Uterus (tissue), 4 donors: Measurements from ENCODE around the gene TPRG1L. TPM values are rescaled to one million over a fixed set of nuclear protein-coding genes. Genes with fewer than 3 reads are reported as not detected.

Experiments
- DNase-seq, 2 donors: peaks; one replicate each; pipeline ENCODE4 v3.0.0-alpha.2; 2019 to 2020
- H3K27ac ChIP-seq, 2 donors: fragments of 200-600 bp; sonication (generic); 1 replicate in 1 of 2; 2 replicates in 1 of 2; pipeline ENCODE4 v1.5.1; 2016 to 2018
- H3K27me3 ChIP-seq, 2 donors: fragments of 200-600 bp; sonication (generic); one replicate each; pipeline ENCODE4 v1.5.1; 2018 to 2019; ENCODE audit warnings: control low read depth in 1 of 2
- H3K36me3 ChIP-seq, 2 donors: fragments of 200-600 bp; sonication (generic); one replicate each; pipeline ENCODE4 v1.5.1; 2019; ENCODE audit warnings: control low read depth in 1 of 2
- H3K4me1 ChIP-seq, 2 donors: fragments of 200-600 bp; sonication (generic); one replicate each; pipeline ENCODE4 v1.5.1; 2018 to 2019; ENCODE audit warnings: control low read depth in 1 of 2
- H3K4me3 ChIP-seq, 2 donors: fragments of 200-600 bp; sonication (generic); 1 replicate in 1 of 2; 2 replicates in 1 of 2; pipeline ENCODE4 v1.5.1; 2018 to 2019; ENCODE audit warnings: mild to moderate bottlenecking in 1 of 2
- H3K9me3 ChIP-seq, 2 donors: fragments of 200-600 bp; sonication (generic); one replicate each; pipeline ENCODE4 v1.5.1; 2019; ENCODE audit warnings: control low read depth in 1 of 2
- POLR2A ChIP-seq, 2 donors: fragments of 450-650 bp; IDR thresholded peaks; one replicate each; pipeline ENCODE4 v1.6.1; 2016; ENCODE audit warnings: antibody characterized with exemption in 2 of 2, mild to moderate bottlenecking in 1 of 2, moderate library complexity in 1 of 2
- intact Hi-C: fragments of 100-400 bp; cut with DNase I; formaldehyde crosslinking; loops from one replicate; pipeline ENCODE4 v1.15.1; 2023; ENCODE audit warnings: low total_unique reads
- total RNA-seq, 4 donors: library from RNA; depleted of rRNA in 3 of 4; stranded (reverse); fragments of >200 nt in 3 of 4; gene quantifications; one replicate each; pipeline versions ENCODE4 v1.1.0 to v1.2.4, GENCODE V29; 2014 to 2023
- TF ChIP-seq, protein P1 (sequence below), 4 experiments: fragments of 200-600 bp in 2 of 4; fragments of 450-650 bp in 2 of 4; sonication (generic) in 2 of 4; IDR thresholded peaks; one replicate each; pipeline ENCODE4 v1.5.1; 2016 to 2019; ENCODE audit warnings: antibody characterized with exemption in 4 of 4, mild to moderate bottlenecking in 2 of 4, moderate library complexity in 1 of 4
- donor health status: DM: yes; HTN: yes; CAD: no.

Gene TPRG1L
- total RNA-seq, 4 donors from 2014 or later: 18.7 to 43.4 (median 29.6) TPM

DNA sequence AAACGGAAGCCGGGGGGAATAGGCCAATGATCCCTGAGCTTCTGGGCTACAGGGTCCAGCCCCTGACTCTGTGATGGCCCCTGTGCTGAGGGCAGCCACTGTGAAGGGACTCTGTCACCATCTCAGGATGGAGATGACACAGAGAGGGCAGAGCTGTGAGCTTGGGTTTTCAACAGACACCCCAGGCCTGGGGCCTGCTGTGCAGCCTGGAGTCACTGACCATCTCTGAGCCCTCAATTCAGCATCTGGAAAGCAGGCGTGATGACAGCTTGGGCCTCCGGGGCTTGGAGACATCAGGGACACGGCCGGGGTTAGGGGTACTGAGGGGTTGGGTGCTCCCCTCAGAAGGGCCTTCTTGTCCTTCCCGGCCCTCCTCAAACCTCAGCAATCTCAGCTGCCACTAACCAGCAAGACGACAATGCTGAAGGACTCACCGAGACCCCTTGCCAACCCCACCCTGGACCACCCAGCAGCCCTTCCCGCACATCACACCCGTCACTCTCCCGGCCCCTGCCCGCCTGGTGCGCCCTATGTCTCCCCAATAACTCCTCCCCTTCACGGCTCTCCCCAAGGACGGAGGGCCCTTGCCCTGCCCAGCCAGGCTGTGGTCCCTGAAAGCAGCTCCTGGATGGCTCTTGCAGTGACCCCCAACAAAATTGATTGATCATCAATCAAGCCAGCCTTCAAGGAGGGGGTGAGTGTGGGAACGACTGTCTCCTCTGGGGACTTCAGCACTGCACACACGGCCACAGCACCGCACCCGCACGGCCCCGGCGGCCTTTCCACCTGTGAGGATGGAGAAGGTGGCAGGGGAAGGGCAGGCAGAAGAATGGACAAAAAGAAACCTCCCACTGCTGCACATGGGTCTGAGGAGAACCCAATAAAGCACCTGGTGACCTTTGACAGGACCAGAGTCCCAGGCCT is 17.8 kb upstream of the TPRG1L start:
- intact Hi-C loops: no loop called here
- H3K4me3 ChIP-seq: no peak overlapping the region
- TF ChIP-seq, protein P1, sequence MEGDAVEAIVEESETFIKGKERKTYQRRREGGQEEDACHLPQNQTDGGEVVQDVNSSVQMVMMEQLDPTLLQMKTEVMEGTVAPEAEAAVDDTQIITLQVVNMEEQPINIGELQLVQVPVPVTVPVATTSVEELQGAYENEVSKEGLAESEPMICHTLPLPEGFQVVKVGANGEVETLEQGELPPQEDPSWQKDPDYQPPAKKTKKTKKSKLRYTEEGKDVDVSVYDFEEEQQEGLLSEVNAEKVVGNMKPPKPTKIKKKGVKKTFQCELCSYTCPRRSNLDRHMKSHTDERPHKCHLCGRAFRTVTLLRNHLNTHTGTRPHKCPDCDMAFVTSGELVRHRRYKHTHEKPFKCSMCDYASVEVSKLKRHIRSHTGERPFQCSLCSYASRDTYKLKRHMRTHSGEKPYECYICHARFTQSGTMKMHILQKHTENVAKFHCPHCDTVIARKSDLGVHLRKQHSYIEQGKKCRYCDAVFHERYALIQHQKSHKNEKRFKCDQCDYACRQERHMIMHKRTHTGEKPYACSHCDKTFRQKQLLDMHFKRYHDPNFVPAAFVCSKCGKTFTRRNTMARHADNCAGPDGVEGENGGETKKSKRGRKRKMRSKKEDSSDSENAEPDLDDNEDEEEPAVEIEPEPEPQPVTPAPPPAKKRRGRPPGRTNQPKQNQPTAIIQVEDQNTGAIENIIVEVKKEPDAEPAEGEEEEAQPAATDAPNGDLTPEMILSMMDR (IDR thresholded peaks at IDR 0.05): no peak
- TF ChIP-seq POLR2A (IDR thresholded peaks at IDR 0.05): no peak
- H3K9me3 ChIP-seq: no peaks in the 10 kb centered on the region
- no peak overlapping the region for H3K27ac ChIP-seq
- no peak for DNase-seq
- H3K4me1 ChIP-seq: peaks cover 0 to 15% of the 10 kb centered on the region in 2 donors
- H3K36me3 ChIP-seq: no peaks in the 10 kb centered on the region
- H3K27me3 ChIP-seq: no peaks in the 10 kb centered on the region

DNA sequence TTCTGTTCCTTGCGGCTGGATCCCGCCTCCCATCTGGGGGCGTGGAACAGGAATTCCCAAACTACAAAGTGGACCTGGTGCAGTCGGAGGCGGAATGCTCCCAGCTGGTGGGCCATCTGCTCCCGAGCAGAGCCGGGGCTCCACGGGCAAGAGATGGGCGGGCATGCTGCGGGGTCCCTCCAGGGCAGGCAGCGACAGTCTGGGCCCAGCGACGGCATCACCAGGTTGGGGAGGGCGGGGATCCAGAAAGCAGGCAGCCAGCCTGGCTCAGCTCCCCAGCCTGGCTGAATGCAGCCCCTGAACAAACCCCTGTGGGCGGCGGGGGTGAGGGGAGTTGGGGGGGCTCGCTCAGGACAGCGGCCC is 17.1 kb upstream of the TPRG1L start:
- no peaks in the 10 kb centered on the region for H3K27me3 ChIP-seq
- TF ChIP-seq, protein P1 (IDR thresholded peaks at IDR 0.05): no peak
- no peak for TF ChIP-seq POLR2A (IDR thresholded peaks at IDR 0.05)
- intact Hi-C loops: no loop called here

DNA sequence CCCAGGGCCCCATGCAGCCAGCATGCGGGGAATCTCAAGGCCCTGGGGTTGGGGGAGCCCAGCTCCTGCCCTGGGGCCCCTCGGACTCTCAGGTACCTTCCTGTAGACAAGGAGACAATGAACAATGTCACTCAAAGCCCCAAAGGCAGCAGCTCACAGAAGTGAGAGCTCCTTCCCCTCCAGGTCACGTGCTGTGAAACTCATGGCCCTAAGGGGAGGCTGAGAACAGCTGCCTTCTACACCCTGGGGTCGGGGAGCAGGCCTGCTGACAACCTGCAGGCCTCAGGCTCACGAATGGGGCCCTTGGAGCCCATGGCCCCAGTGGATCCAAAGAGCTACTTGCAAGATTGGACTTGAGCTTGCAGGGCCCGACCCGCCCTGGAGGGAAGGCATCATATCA is 16.7 kb upstream of the TPRG1L start:
- TF ChIP-seq, protein P1 (IDR thresholded peaks at IDR 0.05): no peak
- no peak for TF ChIP-seq POLR2A (IDR thresholded peaks at IDR 0.05)
- no peaks in the 10 kb centered on the region for H3K36me3 ChIP-seq
- H3K4me1 ChIP-seq: peaks cover 0 to 15% of the 10 kb centered on the region in 2 donors
- H3K27me3 ChIP-seq: no peaks in the 10 kb centered on the region
- no peaks in the 10 kb centered on the region for H3K9me3 ChIP-seq
- H3K4me3 ChIP-seq: no peak overlapping the region
- H3K27ac ChIP-seq: no peak overlapping the region
- intact Hi-C loops: no loop called here
- no peak for DNase-seq

More for the DNA sequence above, 17.1 kb upstream of the TPRG1L start:
- no peak for DNase-seq
- Histone ChIP-seq H3K9me3 (no peaks in the 10 kb centered on the region), H3K4me3 (no peak overlapping the region), H3K27ac (no peak overlapping the region), H3K4me1 (peaks cover 0 to 15% of the 10 kb centered on the region in 2 donors), H3K36me3 (no peaks in the 10 kb centered on the region)

DNA sequence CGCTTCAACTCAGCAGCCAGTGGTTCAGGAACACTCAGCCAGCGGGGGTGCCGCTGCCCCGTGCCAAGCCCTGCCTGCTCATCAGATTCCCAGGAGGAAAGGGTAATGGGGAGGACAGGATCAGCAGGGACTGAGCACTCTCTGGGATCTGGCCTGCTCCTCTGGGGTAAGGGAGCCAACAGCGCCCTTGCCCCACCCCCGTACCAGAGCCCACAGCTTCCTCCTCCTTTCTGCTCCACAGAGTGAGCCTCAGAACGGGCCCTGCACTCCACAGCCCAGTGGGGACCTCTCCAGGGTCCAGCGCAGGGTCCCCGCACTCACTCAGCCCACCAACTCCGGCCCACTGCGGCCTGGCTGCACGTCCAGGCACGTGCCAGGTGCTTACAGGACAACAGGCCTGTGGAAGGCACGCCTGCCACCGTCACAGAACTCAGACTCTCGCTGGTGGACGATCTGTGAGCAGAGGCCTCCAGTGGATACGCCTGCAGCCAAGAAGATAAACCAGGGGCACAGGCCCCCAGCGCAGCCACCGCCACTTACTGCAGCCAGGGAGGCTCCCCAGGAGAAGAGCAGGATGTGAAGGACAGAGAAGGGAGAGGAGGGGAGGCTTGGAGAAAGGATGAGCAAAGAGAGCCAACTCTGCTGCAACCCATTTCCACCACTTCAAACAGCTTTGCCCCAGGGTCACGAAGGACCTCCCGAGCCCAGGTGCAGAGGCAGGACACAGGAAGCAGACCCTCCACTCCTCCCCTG is 15.6 kb upstream of the TPRG1L start:
- DNase-seq: no peak
- Histone ChIP-seq H3K27me3 (no peaks in the 10 kb centered on the region), H3K36me3 (no peaks in the 10 kb centered on the region), H3K27ac (no peak overlapping the region), H3K4me1 (peaks cover 0 to 15% of the 10 kb centered on the region in 2 donors), H3K9me3 (no peaks in the 10 kb centered on the region), H3K4me3 (no peak overlapping the region)
- TF ChIP-seq POLR2A (IDR thresholded peaks at IDR 0.05): no peak
- TF ChIP-seq, protein P1 (IDR thresholded peaks at IDR 0.05): no peak
- intact Hi-C loops: no loop called here
